T-cell (primary cell): ENCODE results near the gene ZNF670. TPM values are rescaled to one million over a fixed set of nuclear protein-coding genes. Genes with fewer than 3 reads are reported as not detected.
"Not testable (repeated sequence)": the region's sequence is repeated elsewhere in the genome, so short reads cannot be mapped to it uniquely, and the experiment has no call there.

ENCODE experiments used
- ATAC-seq, 4 experiments: fragments of 200-7000 bp in 3 of 4; fragments of 150-1000 bp in 1 of 4; cut with Tn5 transposase; replicated peaks in 1 of 4; 1 replicate in 3 of 4; 2 replicates in 1 of 4; pipeline ENCODE4 v1.10.0; 2021; ENCODE audit warnings: moderate library complexity in 3 of 4, mild to moderate bottlenecking in 2 of 4, moderate number of reproducible peaks in 1 of 4
- CTCF ChIA-PET, 2 donors: fragments of 300-600 bp; sonication (Branson Sonifier 250); formaldehyde crosslinking; loops; one replicate each; lab custom pipeline; 2022; ENCODE audit warnings: antibody characterized with exemption in 2 of 2; lab: Charles Lee
- POLR2A ChIA-PET, 2 donors: fragments of 300-600 bp; sonication (Branson Sonifier 250); formaldehyde crosslinking; loops; one replicate each; lab custom pipeline; 2022; ENCODE audit warnings: antibody characterized with exemption in 2 of 2; lab: Charles Lee
- DNase-seq, 35 experiments: peaks; one replicate each; pipeline versions ENCODE4 v3.0.0 to v3.0.0-alpha.2; 2013 to 2023
- H3K27ac ChIP-seq: one replicate; pipeline ENCODE4 v1.5.1; 2013; ENCODE audit warnings: low read length
- H3K27me3 ChIP-seq, 2 experiments: replicated peaks in 1 of 2; 1 replicate in 1 of 2; 2 replicates in 1 of 2; pipeline versions ENCODE4 v1.6.1 to v1.7.0; 2013; ENCODE audit warnings: low read length in 1 of 2, mixed read lengths in 1 of 2; ENCODE audit not compliant: control insufficient read depth in 2 of 2, insufficient read depth in 2 of 2; ENCODE audit errors: extremely low read depth in 1 of 2
- H3K36me3 ChIP-seq, 2 donors: 1 replicate in 1 of 2; 2 replicates in 1 of 2; pipeline versions ENCODE4 v1.6.1 to v1.7.0; 2013; ENCODE audit warnings: low read length in 1 of 2; ENCODE audit not compliant: control insufficient read depth in 2 of 2, insufficient read depth in 1 of 2; ENCODE audit errors: extremely low read depth in 1 of 2
- H3K4me1 ChIP-seq, 2 experiments: 1 replicate in 1 of 2; 2 replicates in 1 of 2; pipeline versions ENCODE4 v1.6.1 to v1.7.0; 2013; ENCODE audit warnings: low read length in 2 of 2, mixed read lengths in 1 of 2; ENCODE audit not compliant: insufficient read depth in 2 of 2, control insufficient read depth in 1 of 2; ENCODE audit errors: extremely low read depth in 1 of 2
- H3K4me3 ChIP-seq, 2 donors: 1 replicate in 1 of 2; 2 replicates in 1 of 2; pipeline versions ENCODE4 v1.5.1 to v1.7.0; 2013; ENCODE audit warnings: mild to moderate bottlenecking in 2 of 2, low read length in 1 of 2, moderate library complexity in 1 of 2; ENCODE audit not compliant: control insufficient read depth in 1 of 2; ENCODE audit errors: extremely low read depth in 1 of 2
- H3K9me3 ChIP-seq: 2 replicates; pipeline ENCODE4 v1.7.0; 2013
- H3K27ac Mint-ChIP-seq, 2 donors: one replicate each; pipeline ENCODE4 v1.8.0; 2020 to 2021; ENCODE audit warnings: mild to moderate bottlenecking in 2 of 2, mixed read lengths in 2 of 2
- H3K27me3 Mint-ChIP-seq, 2 donors: one replicate each; pipeline ENCODE4 v1.8.0; 2021 to 2022; ENCODE audit warnings: mixed read lengths in 2 of 2
- H3K36me3 Mint-ChIP-seq: one replicate; pipeline ENCODE4 v1.8.0; 2021; ENCODE audit warnings: mixed read lengths
- H3K4me1 Mint-ChIP-seq, 3 donors: one replicate each; pipeline ENCODE4 v1.8.0; 2020 to 2022; ENCODE audit warnings: mixed read lengths in 3 of 3, mild to moderate bottlenecking in 1 of 3
- H3K4me3 Mint-ChIP-seq, 3 donors: one replicate each; pipeline ENCODE4 v1.8.0; 2020 to 2022; ENCODE audit warnings: mild to moderate bottlenecking in 3 of 3, mixed read lengths in 3 of 3, moderate library complexity in 3 of 3
- H3K9me3 Mint-ChIP-seq, 3 donors: one replicate each; pipeline ENCODE4 v1.8.0; 2020 to 2022; ENCODE audit warnings: mixed read lengths in 3 of 3
- WGBS: methylation state at CpG from one replicate; pipeline ENCODE4 v1.1.5; 2013; ENCODE audit warnings: missing lambda C conversion rate; ENCODE audit not compliant: insufficient coverage; 5-methylcytosine and 5-hydroxymethylcytosine counted together
- total RNA-seq, 35 experiments: library from RNA in 6 of 35; stranded (reverse) in 6 of 35; fragments of 120-200 nt in 1 of 35; gene quantifications; one replicate each; pipeline versions ENCODE4 v1.2.1 to v1.2.4 and lab custom pipeline; 2013 to 2026

Gene ZNF670
- total RNA-seq (1 to 10 TPM in 3 of 5 donors, under 1 TPM in 2; 0.78 to 2.5 (median 1.7) TPM), total RNA-seq (lab: John Stamatoyannopoulos, UW) (0.49 to 12.5 (median 4.0) reads per million in 29 experiments)
- total RNA-seq (2013) = 2.0 TPM

DNA sequence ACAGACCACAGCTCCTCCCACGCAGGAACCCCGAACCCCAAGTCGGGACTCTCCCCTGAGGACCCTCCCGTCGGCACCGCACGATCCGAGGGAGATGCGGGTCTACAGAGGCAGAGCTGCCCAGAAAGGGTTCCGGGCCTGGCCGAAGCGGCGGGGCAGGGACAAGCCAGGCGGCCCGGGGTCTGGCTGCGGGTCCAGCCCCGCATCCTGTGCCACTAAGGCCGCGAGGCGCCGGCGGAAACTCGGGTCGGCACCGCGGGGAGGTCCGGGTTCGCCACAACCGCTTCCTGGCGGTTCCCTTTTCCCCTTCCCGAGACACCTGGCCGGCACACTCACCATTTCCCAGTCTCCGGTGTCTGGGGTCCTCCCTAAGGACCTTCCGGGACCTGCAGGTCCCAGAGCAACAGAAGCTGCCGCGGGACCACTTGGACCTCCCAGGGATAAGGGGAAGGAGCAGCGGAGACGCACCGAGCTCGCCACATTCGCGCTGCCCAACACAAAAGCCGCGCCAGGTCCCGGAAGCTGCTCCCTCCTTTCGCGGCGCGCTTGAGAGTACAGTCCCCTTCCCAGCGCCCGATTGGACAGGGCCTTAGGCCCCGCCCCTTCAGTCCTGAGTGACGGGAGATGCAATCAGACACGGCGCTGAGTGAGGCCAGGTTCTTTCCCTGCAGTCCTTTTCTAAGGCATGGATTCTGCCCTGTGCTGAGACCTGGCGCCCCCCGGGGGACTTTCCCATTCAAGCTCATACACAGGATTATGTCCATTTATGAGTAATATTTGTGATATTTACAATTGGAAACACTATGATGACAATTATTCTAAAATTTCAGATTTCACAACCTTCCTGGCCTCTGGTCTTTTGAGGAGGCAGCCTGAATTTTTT, at the start of gene ZNF670:
Gene ZNF670, minus strand, starts transcription at position 554 of the 883 bp plus-strand sequence. Its CDS starts 215 bp downstream, at position 339.
- CTCF ChIA-PET = interaction anchor here in 1 of 2 donors (0.6 to 0.8 kb wide), 2 partner anchors 22 to 119 kb away, joined by 3 read pairs; no protein-coding TSS in a partner anchor
- H3K4me1 ChIP-seq = peaks cover 9 to 11% of the 10 kb centered on the region in 2 experiments
- ATAC-seq (peak; percentile 95 to 98 (median 97)), DNase-seq (peak; percentile 54 to 87 (median 72))
- POLR2A ChIA-PET = interaction anchor here in 1 of 2 donors (0.5 kb wide), 1 partner anchor 148 kb away, joined by 3 read pairs; no protein-coding TSS in a partner anchor
- WGBS = under 1% methylated on average over 47 of the region's 57 CpGs
- peak within 1 kb of the TSS; percentile 89 to 92 (median 92) for H3K4me3 Mint-ChIP-seq
- peaks cover 7% of the 10 kb centered on the region for H3K36me3 Mint-ChIP-seq
- H3K36me3 ChIP-seq = no peaks in the 10 kb centered on the region
- peaks cover 3 to 11% of the 10 kb centered on the region in 2 donors for H3K27me3 Mint-ChIP-seq
- no peaks in the 10 kb centered on the region for H3K27me3 ChIP-seq
- peak within 1 kb of the TSS; percentile 65 to 90 for H3K27ac Mint-ChIP-seq
- peak within 1 kb of the TSS; percentile 18 for H3K27ac ChIP-seq
- H3K4me3 ChIP-seq = peak within 1 kb of the TSS; percentile 67 to 94
- no peaks in the 10 kb centered on the region for H3K9me3 ChIP-seq
- H3K4me1 Mint-ChIP-seq = peaks cover 28 to 41% (median 30%) of the 10 kb centered on the region in 3 donors
- H3K9me3 Mint-ChIP-seq = peaks cover 0 to 8% (median 6%) of the 10 kb centered on the region in 3 donors

DNA sequence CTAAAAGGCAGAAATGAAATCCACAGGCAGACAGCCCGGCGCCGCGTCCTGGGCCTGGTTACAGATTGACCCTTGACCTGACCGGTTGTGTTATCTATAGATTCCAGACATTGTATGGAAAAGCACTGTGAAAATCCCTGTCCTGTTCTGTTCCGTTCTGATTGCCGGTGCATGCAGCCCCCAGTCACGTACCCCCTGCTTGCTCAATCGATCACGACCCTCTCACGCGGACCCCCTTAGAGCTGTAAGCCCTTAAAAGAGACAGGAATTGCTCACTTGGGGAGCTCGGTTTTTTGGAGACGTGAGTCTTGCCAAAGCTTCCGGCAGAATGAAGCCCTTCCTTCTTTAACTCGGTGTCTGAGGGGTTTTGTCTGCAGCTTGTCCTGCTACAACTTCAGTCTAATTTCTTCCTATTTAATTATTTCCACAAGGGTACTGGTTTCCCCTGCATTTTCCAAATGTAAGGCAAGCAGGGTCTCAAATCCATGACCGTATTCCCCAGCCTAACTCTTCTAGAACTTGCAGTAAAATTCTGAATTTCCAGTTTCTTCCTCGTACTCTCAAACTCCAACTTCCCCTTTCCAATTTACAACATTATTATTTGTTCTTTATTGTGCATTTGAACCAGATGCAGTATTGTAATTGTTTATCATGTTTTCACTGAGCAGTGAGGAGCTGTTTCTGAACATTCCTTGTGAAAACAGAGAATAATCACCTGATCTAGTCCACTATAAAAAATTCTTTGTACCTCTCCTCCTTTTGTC, 49.1 kb upstream of the ZNF670 start:
- H3K4me1 ChIP-seq, H3K9me3 ChIP-seq, H3K36me3 ChIP-seq, ATAC-seq, H3K27me3 ChIP-seq, CTCF ChIA-PET, H3K4me1 Mint-ChIP-seq, H3K27ac ChIP-seq, H3K27me3 Mint-ChIP-seq, DNase-seq: not testable (repeated sequence)
- Mint-ChIP-seq H3K4me3 (peak overlapping the region; percentile 70 to 86 (median 84)), H3K9me3 (peaks cover under 1 to 11% (median 8%) of the 10 kb centered on the region in 3 donors), H3K36me3 (peaks cover 23% of the 10 kb centered on the region), H3K27ac (peak overlapping the region; percentile 40 to 76)
- 45% methylated on average over 9 of the region's 18 CpGs for WGBS
- H3K4me3 ChIP-seq = peak overlapping the region in 1 of 2 donors; percentile 10
- POLR2A ChIA-PET = interaction anchor here in 1 of 2 donors (1.0 kb wide), 1 partner anchor 83 kb away, joined by 3 read pairs; no protein-coding TSS in a partner anchor

DNA sequence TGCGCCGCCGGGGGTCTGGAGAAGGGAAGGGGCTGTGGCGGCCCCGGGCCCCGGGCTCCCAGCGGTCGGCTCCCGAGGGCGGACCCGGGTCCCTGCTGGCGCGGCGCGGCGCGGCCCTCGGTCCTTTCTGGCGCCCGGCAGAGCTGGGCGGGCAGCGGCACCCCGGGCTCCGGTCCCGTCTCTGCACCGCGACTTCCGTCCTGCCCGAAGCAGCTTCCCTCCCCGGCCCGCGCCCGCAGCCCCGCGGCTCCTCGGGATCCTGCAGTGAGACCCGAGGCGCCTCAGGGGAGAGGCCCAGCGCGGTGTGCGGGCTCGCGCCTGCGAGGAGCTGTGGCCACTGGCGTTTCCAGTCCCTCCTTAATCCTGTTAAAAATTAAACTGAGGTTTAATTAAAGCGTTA, 48.0 kb upstream of the ZNF670 start:
- peak; percentile 57 to 79 (median 73) for ATAC-seq
- POLR2A ChIA-PET, H3K27me3 Mint-ChIP-seq, H3K36me3 ChIP-seq, H3K27me3 ChIP-seq, H3K9me3 Mint-ChIP-seq, H3K4me1 ChIP-seq, DNase-seq, H3K27ac ChIP-seq, H3K9me3 ChIP-seq, H3K4me3 ChIP-seq, CTCF ChIA-PET, H3K27ac Mint-ChIP-seq, H3K4me3 Mint-ChIP-seq, H3K4me1 Mint-ChIP-seq: not testable (repeated sequence)
- WGBS = no CpG with 5 or more reads among the region's 46 CpGs
- peaks cover 12% of the 10 kb centered on the region for H3K36me3 Mint-ChIP-seq

DNA sequence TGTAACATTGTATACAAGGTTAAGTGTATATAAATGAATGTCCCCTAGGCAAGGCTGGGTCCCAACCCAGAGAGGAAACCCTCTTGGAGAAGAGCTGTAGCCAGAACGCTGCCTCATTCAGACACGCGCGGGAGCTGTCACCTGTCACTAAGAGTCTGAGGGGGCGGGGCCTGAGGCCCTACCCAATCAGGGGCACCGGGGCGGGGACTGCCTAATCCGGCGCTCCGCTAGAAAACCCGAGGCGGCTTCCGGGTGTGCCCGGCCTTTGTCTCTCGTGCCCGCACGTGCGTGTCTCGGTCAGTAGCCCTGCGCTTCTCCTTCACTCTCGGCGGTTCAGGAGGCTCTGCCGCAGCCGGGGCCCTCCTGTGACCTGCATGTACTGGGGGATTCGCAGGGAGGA, 47.6 kb upstream of the ZNF670 start:
- H3K36me3 ChIP-seq, H3K27ac ChIP-seq, H3K27me3 Mint-ChIP-seq, CTCF ChIA-PET, H3K9me3 Mint-ChIP-seq, DNase-seq, H3K4me3 ChIP-seq, POLR2A ChIA-PET, H3K27ac Mint-ChIP-seq, H3K4me3 Mint-ChIP-seq, H3K4me1 Mint-ChIP-seq, H3K27me3 ChIP-seq, H3K4me1 ChIP-seq, H3K9me3 ChIP-seq: not testable (repeated sequence)
- ATAC-seq = peak; percentile 99 to 100 (median 100)
- peaks cover 12% of the 10 kb centered on the region for H3K36me3 Mint-ChIP-seq
- no CpG with 5 or more reads among the region's 25 CpGs for WGBS

DNA sequence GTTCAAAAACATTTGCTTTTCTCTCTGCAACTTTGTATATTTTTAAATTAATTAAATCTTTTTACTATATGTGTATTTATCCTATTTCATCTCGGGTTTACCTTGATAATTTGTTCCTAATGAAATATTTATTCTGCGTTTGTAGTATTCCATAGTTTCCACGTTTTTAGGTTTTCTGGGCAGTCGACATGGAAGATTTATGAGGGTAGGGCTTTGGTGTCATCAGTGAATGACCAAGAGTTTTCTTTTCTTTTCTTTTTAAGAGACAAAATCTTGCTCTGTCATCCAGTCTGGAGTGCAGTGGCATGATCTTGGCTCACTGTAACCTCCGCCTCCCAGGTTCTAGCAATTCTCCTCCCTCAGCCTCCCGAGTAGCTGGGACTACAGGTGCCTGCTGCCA, 42.8 kb upstream of the ZNF670 start:
- DNase-seq (no peak), ATAC-seq (no peak)
- Histone ChIP-seq H3K4me3 (no peak overlapping the region), H3K27ac (no peak overlapping the region), H3K4me1 (no peaks in the 10 kb centered on the region), H3K27me3 (no peaks in the 10 kb centered on the region), H3K9me3 (no peaks in the 10 kb centered on the region), H3K36me3 (no peaks in the 10 kb centered on the region)
- Mint-ChIP-seq H3K36me3 (no peaks in the 10 kb centered on the region), H3K9me3 (no peaks in the 10 kb centered on the region), H3K4me1 (no peaks in the 10 kb centered on the region), H3K4me3 (no peak overlapping the region), H3K27me3 (no peaks in the 10 kb centered on the region), H3K27ac (no peak overlapping the region)
- POLR2A ChIA-PET = no interaction called here
- CTCF ChIA-PET = no interaction called here
- 92% methylated on average over 2 of the region's 6 CpGs for WGBS

DNA sequence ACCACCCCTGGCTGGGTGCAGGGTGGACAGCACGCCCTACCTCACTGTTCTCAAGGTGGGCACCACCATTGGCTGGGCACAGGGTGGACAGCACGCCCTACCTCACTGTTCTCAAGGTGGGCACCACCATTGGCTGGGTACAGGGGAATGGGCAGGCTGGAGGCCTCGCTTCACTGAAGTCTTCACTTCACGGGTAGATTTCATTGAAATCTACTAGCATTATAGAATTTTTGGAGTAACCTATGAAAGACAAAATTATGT, 41.7 kb upstream of the ZNF670 start:
- H3K4me1 ChIP-seq, H3K4me1 Mint-ChIP-seq, H3K4me3 ChIP-seq, H3K4me3 Mint-ChIP-seq, H3K9me3 ChIP-seq, H3K36me3 ChIP-seq, H3K9me3 Mint-ChIP-seq, H3K27ac ChIP-seq, H3K36me3 Mint-ChIP-seq, DNase-seq, H3K27me3 ChIP-seq, ATAC-seq, H3K27me3 Mint-ChIP-seq, CTCF ChIA-PET, H3K27ac Mint-ChIP-seq: not testable (repeated sequence)
- WGBS = 100% methylated on average over 1 of the region's 4 CpGs
- POLR2A ChIA-PET = interaction anchor here (0.5 to 0.7 kb wide), 2 partner anchors 16 to 374 kb away, joined by 4 to 14 read pairs; partner anchors contain the start of gene ZNF669 (in 1 of the 2)
